M059J (cell line): ENCODE data around the gene SHISA7. TPM values are rescaled to one million over a fixed set of nuclear protein-coding genes. Genes with fewer than 3 reads are reported as not detected.
"Not testable (repeated sequence)": the region's sequence is repeated elsewhere in the genome, so short reads cannot be mapped to it uniquely, and the experiment has no call there.

ENCODE experiments used
- DNase-seq: peaks from one replicate; pipeline ENCODE4 v3.0.0-alpha.2; 2012; ENCODE audit warnings: low read depth
- total RNA-seq: library from RNA; depleted of rRNA; stranded (reverse); fragments of >200 nt; shearing (Covaris generic); gene quantifications from 2 replicates; pipeline ENCODE4 v1.2.3, GENCODE V29; 2014

SHISA7 gene
- total RNA-seq, 1 experiment from 2014 or later, result not detected

DNA sequence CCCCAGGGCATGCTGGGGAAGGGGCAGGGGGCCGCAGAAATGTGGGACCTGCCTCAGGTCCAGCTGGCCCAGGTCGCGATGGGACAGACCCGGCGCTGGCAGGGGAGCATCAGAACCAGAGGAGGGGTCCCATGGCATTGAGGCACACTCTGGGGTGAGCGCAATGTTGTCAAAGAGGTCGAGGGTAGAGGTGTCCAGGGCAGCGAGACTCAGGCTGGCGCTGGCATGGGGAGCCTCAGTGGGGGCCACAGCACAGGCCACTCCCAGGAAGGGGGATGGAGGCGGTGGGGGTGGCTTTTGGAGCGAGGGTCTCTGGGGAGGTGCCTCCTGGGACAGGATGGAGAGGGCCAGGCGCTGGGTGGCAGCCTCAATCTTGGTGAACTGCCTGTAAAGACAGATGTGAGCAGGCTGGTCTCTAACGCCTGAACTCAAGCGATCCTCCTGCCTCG, 20.5 kb upstream of the SHISA7 start:
- DNase-seq, result no peak

DNA sequence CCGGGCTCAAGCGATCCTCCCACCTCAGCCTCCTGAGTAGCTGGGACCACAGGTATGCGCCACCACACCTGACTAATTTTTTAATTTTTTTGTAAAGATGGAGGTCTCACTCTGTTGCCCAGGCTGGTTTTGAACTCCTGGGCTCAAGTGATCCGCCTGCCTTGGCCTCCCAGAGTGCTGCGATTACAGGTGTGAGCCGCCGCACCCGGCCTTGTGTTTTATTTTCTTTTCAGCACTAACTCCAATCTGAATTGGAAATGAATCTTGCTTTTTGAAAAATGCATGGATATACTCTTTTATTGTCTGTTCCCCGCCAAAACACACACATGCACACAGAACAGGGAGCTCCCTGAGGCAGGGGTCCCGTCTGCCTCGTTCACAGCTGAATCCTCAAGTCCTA, 19.6 kb upstream of the SHISA7 start:
- DNase-seq, result no peak

DNA sequence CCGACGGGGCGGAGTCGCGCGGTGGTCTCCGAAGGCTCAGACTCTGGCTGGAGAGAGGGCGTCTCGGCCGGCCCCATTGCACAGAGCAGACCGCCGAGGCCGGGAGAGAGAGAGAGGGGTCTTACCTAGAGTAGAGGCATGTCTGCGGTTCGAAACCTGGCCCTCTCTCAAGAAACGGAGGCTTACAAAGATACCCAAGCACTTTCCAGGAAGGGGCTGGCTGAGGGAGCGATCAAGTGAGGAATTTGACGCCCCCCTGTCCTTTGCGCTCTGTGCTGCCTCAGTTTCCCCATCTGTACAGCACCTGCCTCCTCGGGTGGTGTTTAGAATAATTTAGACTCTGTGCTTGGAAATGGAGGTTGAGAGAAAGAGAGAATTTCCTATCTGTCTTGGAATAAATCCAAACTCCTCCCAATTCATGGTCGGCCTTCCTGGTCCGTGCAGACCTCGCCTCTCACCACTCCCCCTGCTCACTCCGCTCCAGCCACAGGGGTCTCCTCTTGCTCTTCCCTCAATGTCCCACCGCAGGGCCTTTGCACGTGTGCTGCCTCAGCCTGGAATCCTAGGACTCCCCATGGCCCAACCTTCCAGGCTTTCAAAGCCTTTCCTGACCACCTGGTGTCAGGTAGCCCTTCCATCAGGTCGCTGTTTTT, 19.0 kb upstream of the SHISA7 start:
- DNase-seq, result peak; percentile 44

DNA sequence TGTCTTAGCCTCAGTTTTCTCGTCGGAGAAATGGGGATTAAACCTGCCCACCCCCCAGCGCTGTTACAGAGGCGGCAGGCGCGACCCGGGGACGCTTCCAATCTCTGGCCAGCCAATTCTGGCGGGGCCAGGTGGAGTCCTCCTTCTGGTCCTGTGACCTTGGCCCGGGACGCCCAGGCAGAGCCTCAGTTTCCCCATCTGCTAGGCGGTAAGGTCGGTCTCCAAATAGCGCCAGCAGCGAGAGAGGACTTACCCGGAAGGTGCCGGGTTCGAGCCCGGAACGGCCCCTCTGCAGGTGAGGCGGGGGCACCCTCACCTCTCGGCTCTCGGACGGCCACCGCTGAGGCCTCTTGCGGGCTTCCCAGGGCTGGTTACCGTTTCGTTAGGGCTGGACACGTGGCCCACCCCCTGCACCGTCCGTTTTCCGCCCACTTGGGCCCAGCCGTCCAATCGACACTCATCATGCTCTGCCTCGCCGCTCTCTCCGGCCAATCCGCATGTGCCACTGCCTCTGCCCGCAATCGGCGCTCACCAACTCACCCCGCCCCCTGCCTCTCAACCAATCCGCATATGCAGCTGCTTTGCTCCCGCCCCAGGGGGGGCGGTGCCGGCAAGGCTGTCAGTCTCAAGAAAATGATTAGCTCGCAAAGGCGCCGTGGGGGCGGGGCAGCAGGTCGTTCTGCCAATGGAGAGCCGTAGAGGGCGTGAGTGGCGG, 18.3 kb upstream of the SHISA7 start, which contains the start of gene ISOC2:
TSS of gene ISOC2 (minus strand) at position 384 of the 715 bp plus-strand sequence. CDS start 5,156 bp downstream, outside the sequence.
- peak; percentile 99 for DNase-seq

DNA sequence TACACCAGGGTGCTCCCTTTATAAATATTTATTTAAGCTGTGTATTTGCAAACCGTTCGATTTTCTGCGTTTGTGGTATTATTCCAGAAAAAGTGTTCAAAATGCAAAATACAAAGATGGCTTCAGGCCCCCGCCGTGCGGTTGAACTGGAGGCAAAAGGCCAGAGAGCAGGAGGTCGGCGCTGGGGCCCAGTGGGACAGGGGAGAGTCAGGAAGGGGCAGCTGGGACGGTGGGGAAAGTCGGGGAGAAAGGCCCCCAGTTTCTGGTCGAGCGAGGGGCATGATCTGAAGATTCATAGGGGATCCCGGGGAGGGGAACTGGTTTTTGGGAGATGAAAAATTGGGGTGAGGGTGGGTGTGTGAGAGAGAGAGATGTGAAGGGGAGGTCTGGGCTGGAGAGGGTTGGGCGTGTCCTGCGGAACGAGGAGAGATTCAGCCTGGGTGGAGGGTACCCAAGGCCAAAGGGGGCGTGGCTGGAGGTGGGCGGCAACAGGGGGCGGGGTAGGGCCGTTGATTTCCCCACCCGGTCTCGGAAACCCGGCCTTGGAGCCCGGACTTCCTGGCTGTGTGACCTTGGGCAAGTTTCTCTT, 17.7 kb upstream of the SHISA7 start:
- peak; percentile 52 for DNase-seq

DNA sequence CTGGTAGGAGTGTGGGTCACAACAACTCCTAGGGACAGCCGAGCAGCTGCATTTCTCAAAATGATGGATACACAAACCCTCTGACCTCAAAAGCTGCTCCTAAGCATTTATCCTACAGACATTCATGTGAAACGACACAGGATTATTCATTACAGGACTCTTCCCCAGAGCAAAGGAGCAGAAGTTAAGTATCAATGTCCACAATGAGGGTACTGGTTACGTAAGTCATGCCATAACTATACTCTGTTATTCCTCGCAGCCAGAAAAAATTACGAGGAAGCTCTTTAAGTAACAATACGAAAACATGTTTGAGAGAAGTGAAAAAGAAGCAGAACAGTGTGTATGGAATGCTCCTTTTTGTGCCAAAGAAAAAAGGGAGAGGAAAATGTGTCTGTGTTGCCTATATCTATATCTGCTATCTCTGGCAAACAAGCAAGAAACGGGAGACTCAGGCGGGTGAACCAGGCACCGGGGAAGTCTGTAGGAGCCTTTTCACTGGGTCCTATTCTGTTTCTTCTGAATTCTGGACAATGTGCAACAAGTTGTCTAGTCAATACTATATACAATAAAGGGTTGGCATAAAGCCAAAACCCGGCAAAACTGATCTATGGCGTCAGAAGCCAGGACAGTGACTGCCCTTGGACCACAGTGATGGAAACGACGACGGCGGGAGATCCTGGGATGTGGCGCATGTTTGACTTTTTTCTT, 17.0 kb upstream of the SHISA7 start:
- DNase-seq, result no peak

DNA sequence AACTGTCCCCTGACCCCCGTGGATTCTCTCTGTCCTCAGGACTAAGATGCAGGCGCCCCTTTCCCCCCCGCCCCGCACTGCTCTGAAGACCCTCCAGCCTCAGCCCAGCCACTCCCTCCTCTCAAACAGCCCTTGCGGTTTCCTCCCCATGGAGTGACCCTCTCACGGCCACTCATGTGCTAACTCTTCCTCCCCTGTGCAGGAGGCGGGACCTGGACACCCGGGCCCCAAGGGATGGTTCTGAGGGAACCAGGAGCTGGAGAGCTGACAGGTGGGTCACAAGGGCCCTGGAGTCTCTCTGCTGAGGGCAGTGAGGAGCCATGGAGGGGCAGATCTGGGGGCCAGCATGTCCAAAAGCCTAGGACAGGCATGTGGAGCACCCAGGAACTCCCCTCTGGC, 16.4 kb upstream of the SHISA7 start:
- DNase-seq, result no peak

DNA sequence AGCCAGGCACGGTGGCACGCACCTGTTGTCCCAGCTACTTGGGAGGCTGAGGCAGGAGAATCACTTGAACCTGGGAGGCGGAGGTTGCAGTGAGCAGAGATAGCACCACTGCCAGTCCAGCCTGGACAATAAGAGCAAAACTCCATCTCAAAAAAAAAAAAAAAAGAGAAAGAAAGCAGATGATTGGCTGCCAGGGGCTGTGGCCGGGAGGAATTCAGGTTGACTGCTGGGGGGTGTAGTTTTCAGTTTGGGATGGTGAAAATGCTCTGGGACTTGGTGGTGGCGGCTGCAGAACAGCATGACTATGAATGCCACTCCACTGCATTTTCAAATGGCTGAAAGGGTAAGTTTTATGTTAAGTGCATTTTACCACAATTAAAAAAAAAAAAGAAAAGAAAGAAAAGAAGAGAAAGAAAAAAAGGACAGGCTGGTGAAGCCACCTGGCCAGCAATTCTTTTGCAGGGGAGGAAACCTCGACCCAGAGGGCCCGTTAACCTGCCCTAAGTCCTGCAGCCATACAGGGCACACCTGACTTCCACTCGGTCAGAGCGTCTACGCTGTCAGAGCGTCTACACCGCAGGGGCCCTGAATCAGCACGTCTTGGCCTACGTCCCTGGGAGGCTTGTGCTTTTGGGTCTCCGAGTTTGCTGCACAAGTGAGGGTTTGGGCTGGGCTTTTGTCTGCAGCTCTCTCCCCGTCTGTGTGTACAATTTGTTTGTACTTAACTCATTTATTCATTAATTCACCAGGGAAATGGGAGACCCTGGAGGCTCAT, 14.8 kb upstream of the SHISA7 start:
- DNase-seq, result no peak

DNA sequence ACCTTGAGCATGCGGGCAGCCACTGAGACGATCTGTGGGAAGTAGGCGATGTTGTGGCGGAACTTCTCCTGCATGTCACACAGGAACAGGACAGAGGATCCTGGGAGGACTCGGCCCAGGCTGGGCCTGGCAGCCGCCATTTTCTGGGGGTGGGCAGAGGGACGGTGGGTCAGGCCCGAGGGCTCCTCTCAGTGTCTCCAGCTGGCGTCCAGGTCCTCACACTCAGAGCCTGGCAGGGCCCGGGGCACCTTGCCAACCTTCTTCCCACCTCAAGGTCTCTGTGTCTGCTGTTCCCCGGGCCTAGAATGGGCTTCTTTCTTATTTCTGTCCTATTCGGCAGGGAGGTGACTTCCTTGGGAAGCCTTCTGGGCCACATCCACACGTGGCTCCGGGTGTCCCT, 13.2 kb upstream of the SHISA7 start:
- DNase-seq, result no peak

DNA sequence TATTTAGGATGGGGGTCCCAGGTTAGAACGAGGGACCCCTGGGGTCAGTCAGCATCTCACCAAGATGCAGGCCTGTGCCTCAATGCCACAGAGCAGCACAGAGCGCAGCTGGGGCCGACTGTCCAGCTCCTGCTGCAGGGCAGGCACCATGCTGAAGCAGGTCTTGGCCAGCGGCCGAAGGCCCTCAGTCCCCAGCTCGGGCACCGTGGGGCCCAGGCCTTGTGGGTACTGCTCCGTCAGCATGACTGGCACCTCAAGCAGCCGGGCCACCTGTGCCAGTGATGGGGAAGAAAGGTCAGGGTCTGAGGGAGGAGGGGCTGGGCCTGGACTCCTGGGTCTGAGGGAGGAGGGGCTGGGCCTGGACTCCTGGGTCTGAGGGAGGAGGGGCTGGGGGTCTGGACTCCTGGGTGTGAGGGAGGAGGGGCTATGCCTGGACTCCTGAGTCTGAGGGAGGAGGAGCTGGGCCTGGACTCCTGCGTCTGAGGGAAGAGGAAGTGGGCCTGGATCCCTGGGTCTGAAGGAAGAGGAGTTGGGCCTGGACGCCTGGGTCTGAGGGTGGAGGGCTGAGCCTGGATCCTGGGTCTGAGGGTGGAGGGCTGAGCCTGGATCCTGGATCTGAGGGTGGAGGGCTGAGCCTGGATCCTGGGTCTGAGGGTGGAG, 12.6 kb upstream of the SHISA7 start:
- DNase-seq, result no peak

DNA sequence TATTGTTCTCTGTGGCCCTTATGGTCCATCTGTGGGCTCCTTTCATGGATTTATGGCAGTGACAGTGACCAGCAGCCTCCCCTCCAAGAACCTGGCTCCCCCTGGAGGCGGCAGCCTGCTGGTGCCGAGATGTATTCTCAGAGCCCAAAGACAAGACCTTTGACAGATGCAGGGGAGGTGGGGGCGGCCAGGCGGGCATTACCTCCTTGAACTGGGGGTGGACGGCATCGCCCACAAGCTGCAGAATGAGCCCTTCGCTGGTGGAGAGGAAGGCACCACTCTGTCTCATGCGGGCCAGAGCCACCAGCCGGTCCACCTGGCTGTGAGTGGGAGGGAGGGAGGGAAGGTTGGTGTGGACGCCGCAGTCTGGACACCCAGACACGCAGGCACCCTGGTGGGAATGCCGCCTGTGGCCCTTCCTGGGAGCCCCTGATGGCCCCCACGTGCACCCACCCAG, 11.7 kb upstream of the SHISA7 start:
- DNase-seq, result peak; percentile 44

DNA sequence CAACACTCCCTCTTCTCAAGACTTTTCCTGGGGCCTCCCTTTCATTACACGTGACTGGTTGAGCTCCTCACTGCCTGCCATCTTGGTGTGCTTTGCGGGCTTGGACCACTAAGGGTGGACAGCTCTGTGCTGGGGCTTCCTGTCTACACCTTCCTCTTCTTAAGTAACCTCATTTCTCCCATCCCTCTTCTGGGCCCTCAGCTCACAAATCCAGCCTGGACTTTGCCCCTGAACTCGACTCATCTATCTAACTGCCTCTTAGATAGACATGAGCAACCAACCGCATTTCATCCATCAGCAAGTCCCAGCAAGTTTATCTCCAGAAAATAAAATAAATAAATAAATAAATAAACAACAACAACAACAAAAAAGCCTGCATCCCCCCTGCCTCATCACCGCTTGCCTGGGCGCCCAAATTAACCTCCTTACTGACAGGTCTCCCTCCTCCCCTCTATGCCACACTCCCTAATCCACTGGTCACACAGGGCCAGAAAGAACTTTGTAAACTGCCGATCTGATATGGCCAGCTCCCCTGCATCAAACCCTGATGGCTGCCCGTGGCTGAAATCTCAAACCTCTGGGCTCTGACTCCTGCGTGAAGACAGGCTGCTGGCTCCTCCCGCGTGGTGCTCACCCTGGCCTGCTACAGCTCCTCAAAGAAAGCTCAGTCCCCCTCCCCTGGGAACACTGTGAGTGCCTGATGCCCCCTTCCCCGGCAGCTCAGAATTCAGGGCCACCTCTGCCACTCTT, 10.6 kb upstream of the SHISA7 start:
- no peak for DNase-seq

DNA sequence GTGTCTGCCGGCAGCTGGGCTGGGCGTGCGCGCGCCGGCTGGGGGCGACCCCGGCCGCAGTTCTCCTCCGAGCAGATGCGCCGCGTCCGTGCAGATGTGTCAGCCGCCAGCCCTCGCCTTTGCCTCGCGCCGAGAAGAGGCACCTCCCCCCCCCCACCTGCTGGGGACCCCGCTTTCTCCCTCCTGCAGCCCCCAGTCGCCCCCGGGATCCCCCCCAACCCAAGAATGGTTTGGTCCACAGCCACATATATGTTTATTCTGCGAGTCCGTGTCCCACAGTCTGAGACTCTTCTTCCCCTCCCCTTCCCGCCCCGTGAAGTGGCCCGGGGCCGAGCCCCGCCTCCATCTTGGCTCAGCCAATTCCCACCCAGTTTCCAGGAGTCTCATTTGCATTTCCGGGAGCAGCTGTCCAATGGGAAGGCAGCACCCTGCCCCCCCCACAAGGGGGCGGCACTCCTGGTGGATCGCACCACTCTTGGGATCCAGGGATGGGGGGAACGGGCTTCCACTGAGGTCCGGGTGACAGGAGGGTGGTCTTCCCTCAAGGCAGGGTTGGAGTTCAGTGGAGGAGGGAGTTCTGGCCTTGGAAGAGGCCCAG, 9.7 kb upstream of the SHISA7 start:
- peak; percentile 49 for DNase-seq

DNA sequence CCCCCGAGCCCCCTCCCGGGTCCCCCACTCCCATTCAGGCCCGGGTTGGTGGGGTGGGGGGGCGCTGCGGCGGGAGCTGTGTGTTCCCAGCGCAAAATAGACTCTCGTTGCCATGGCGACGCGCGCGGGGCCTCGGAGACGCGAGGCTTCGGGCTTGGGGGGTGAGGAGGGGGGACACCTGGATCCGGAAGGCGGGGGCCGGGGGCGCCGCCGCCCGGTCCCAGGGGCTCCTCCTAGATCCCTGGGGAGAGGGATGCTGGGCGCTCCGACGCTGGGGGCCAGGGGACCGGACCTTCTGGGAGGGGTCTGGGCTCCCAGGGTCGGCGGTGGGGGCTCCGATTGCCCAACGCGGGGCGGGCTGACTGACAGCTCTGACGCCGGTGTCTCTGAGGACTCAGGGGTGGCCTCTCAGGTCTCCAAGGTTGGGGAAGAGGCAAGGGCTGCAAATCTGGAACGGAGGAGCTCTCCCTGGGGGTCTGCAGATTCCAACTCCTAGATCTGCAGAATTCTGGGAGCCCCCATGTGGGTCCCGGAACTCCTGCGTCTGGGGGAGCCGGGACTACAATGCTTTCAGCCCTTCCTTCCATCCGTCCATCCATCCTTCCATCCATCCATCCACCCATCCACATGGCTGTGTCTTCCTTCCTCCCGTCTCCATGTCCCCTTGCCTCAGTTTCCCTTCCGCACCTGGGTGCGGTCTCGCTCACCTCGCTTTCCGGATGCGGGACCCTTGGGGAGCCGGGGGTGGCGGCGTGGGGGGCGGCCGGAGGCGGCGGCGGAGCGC, 9.1 kb upstream of the SHISA7 start:
- DNase-seq, result no peak

DNA sequence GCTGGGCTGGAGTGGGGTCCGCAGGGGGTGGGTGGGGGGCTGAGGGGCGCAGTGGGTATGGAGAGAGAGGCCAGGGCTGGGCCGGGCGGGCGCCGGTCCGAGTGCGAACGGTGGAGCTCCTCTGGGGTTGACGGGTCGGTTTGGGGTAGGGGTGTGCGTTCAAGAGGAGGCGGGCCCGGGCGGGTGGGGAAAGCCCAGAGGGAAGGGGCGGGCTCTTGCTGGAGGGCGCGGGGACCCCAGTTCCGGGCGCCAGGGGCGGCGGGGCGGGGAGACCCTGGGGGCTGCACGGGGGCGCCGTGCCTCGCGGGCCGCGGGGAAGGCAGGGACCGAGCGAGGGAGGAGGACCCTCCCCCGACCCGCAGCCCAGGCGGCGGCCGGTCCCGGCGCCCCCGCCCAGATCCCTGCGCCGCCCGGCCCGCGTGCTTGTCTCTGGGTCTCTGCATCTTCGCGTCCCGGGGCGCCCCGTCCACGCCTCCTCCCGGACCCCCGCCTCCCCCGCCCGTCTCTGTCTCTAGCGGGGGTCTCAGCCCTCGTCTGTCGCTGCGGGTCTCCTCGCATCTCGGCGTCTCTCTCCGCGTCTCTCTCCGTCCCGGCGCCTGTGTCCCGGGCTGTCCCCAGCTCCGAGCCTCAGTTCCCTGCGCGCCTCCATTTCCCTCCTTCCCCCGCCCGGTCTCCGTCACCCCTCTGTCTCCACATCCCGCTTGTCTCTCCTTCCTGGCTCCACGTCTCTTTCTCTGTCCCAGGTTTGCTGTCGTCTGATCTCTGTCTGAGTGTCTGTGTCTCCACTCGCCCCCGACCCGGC, 8.3 kb upstream of the SHISA7 start:
- DNase-seq, result no peak

DNA sequence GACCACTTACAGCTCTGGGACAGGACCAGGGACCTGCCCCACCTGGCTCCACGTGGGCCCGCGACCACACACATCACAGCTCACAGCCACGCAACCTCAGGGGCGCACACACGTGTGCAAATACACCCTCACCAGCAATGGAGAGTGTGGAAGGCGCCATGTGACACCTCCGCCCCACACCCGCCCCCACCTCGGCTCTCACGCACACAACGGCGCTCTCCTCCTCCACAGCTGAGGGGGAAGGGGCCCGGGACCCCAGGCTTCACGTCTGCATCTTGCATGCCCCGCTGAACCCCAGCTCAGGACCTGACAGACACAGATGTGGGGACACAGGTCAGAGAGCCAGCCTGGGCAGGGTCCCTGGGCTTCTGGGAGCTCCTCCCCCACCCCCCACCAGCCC, 6.4 kb upstream of the SHISA7 start:
- no peak for DNase-seq

DNA sequence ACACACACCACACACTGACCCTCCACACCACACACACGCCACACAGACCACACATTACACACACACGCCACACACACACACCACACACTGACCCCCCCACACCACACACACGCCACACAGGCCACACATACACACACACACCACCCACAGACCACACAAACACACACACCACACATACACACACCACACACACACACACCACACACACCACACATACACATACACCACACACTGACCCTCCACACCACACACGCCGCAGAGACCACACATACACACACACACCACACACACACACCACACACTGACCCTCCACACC, 5.0 kb upstream of the SHISA7 start:
- DNase-seq, result not testable (repeated sequence)
